ENCODE results near the gene DHRS3.

DHRS3 gene

DNA sequence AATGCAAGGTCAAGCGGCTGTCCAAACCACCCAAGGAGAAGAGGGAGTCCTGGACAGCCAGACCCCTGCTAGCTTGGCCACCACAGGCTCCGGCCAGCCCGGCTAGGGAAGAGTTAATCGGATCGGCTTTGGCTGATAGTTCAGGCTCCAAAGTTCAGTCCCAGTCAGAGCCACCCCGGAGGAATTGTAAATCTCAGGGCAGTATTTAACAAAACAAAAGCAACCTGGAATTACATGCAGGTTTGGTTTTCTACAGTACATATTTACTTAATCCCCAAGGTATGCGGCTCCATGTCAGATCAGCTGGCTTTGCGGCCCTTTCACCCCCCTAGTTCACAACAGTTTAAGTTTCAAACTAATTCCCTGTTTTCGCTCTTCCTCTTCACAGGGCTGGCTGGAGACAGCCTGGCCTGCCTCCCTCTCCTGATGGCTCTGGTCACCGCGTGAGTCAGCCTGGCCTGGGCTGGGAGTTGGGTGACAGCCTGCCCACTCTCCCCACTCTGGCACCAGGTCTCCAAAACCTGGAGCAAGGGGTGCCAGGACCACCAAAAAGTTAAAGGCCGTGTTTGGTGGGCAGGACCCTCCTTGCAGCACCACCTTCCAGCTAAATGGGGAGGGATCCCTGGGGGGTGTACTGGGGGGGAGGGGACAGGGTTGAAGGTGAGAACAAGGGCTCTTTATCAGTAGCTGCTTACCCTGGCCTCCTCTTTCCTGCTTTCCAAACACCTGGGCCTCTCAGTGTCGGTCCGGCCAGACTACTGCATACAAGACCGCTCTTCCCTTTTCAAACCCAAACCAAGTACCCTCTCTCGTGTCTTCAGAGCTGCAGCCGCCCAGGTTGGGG lies 1.9 kb downstream of the DHRS3 start:
- DNase-seq, result no peak

DNA sequence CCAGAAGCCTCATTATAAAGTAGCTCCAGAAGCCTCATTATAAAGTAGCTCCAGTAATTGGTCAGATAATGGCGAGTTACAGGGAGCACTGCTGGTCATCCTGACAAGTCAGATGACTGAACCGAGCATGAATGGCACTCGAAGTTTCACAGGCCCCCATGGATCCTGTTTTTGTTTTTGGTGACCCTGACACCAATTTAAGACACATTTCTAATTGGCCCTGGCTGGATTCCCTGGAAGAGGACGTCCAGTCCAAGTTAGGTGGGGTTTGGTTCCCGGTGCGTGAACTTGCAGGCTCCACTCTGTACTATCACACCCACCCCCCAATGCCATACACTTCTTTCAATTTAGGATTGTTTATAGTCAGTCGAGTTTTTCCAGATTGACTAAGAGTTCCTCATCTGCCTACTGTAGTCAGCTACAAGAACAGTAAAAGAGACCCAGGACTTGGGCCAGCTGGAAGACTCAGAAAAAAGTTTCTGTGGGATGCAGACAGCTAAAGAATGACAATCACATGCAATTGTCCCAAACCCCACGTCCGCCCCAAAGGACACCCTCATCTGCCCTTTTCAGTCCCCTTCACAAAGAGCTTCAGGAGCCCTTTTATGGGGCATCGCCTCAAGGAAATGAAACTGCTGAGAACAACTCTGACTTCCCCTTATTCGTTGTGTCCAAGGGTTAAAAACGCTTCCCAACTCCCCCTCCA lies 2.7 kb downstream of the DHRS3 start:
- DNase-seq, result no peak

DNA sequence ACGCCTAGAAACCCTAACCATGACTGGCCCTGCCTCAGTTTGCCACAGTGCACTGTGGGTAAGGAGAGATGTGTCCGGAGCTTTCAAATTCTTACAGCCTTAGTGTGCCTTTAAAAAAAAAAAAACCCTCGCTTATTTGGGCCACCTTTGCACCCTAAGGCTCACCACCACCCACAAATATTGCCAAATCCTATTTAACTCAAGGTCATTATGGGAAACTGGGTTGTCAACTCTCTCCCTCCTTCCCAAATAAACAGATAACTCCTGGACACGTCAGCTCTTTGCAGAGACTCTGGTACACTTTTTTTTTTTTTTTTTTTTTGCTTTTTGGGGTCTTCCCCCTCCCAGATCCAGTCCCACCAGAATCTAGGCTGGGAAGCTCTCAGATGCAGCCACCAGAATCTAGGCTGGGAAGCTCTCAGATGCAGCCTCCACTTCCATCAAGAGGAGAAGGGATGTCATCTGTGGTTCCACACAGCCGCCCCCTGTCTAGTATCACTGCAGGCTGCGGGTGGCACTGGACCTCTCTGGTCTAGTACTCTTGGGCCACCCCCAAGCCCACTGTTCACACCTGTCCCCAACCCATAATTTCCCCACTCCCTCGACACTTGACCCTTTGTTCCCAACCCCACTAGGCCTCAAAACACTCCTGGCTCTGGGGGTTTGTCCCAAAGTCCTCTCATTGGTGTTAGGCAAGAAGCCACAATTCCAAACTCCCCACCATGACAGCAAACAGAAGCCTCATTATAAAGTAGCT lies 3.4 kb downstream of the DHRS3 start:
- DNase-seq, result no peak

DNA sequence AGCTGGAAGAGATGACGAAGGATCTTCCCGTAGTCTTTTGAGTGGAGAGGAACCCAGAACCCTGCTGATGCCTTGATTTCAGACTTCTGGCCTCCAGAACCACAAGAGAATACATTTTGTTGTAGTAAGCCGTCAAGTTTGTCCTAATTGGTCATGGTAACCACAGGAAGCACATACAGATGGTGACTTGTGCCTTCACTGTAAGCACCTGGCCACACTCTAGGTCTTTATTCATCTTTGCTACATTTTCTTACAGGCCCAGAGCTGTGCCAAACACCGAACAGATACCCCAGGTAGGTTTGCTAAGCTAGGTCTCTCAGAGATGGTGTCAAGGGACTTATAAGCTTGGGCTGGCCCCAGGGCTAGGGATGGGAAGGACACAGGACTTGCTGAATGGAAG lies 4.8 kb downstream of the DHRS3 start:
- DNase-seq, result no peak

DNA sequence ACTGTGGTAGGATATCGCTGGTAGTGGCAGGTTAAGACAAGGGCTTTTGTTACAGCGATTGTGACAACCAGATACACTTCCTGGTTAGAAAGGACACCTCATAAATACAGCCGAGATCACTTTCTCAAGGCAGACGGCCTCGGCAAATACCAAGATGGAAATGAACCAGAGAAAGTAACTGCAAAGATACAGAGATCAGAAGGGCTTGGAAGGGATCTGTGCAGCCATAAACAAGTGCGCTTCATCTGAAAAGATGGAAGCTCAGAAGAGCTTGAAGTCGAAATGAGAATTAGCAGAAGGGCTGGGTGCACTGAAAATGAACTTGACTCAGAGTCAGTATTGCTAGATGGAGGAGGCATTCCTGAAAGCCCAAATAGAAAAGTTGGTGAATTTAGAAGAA lies 7.1 kb downstream of the DHRS3 start:
- no peak for DNase-seq

DNA sequence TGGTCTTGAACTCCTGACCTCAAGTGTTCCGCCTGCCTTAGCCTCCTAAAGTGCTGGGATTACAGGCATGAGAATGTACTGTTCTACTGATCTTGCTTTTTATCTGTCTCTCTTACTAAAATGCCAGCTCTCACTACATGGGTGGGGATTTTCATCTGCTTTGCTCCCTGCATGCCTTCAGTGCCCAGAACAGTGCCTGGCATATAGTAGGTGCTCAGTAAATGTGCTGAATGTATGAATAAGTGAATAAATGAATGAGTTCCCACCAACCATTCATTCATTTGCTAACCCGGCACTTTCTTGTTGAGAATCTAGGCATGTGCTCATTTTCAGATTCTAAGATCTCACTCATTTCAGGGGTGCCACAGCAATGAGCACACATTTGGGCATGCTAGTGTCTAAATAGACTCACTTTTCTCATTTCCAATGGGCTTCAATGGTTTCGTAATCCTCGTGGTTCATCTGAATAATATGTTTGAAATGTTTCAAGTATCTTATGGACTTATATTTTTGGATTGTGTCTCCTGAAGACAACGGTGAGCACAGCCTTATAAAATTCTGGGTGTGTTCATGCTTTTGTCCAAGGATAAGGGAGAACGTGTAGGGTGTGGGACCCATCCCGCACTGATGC lies 7.6 kb downstream of the DHRS3 start:
- DNase-seq, result no peak

DNA sequence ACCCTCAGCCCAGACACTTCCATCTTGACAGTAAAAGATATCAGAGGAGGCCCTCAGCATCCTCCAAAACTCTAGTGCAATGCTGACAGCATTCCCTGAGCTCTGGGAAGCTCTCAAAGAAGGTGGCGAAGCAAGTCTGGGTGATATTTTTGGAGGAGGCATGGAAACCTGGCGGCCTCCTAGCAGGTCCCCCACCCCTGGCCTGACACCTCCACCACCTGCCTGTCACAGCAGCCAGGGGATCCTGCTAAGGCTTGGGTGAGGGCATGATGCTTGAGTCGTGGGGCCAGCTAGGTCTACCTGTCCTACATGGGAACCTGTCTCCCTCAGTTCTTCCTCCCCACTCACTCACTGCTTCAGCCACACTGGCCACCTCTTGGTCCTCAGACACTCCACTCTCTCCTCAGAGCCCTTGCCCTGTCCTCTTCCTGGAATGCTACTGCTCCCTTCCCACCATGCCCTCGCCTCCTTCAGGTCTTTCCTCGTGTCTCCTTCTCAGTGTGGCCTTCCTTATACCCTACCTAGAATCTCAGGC lies 8.5 kb downstream of the DHRS3 start:
- DNase-seq, result no peak

DNA sequence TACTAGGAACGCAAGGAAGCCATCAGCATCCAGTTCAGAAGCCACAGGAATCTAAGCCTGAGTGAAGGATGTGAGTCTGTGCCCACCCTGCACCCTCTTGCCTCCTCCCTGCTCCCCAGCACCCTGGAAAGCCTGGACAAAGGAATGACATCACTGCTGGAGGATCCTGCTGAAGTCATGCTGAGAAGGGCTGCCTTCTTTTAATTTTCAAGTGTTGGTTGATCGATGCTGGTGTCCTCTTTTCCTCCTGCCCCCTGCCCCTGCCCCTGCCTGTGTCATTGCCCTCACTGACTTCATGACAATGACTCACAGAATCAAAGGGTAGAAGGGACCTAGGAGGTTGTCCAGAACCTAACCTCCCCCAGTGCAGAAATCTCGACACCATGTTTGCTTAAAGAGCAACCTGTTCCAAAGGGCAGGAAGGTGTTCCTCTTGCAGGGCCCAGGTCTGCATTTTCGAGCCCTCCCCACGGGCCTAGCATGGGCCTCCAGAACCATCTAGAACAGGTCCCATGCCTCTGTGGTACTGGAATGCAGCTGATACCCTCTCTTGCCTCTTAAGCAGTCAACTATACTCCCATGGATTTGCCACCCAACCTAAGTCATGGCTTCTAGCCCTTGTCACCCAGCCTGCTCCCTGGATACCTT lies 9.6 kb downstream of the DHRS3 start:
- DNase-seq, result no peak

DNA sequence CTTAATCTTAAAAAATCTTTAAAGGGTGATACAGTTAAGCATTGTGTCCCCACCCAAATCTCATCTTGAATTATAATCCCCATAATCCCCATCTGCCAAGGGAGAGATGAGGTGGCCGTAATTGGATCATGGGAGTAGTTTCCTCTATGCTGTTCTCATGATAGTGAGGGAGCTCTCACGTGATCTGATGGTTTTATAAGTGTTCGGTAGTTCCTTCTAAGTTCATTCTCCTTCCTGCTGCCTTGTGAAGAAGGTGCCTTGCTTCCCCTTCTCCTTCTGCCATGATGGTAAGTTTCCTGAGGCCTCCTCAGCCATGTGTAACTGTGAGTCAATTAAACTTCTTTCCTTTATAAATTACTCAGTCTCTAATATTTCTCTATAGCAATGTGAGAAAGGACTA lies 10.7 kb downstream of the DHRS3 start:
- DNase-seq, result no peak

DNA sequence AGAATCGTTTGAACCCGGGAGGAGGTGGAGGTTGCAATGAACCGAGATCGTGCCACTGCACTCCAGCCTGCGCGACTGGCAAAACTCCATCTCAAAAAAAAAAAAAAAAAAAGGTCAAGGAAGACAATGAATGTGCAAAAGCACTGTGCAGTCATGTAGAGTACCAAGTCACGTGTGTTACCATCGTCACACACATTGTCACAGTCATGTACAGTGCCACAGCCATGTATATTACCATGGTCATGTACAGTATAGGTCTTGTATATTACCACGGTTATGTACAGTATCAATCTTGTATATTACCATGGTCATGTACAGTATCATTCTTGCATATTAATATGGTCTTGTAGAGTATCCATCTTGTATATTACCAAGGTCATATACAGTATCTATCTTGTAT lies 13.0 kb downstream of the DHRS3 start:
- DNase-seq, result no peak

DNA sequence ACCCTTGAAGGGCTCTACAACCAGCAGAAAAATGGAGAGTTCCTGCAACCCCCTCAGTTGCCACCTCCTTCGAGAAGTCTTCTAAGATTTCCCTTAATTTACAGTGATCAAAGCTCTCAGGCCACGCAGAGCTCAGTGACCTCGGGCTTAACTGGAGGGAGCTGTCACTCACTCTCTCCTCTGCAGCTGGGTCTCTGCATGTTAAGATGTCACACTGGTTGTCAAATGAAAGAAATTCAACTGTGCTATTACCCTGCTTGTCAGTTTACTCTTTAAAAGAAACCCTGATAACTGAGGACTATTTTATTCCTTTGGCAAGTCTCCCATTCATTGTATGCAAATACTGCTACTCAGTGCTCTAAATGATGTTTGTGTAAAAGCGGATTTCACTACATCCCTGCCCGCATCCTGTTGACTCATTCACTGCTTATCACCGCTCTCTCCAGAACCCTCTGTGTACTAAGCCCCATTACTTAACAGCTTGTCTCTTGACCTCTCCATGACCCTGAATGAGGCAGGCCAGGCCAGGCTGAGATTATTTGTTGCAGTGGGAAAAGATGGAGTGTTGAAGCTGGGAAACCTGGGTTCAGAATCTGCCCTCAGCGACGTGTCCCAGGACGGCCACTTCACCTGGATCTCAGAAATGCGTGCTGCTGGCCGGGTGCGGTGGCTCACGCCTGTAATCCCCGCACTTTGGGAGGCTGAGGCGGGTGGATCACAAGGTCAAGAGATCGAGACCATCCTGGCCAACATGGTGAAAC lies 13.7 kb downstream of the DHRS3 start:
- DNase-seq, result no peak

DNA sequence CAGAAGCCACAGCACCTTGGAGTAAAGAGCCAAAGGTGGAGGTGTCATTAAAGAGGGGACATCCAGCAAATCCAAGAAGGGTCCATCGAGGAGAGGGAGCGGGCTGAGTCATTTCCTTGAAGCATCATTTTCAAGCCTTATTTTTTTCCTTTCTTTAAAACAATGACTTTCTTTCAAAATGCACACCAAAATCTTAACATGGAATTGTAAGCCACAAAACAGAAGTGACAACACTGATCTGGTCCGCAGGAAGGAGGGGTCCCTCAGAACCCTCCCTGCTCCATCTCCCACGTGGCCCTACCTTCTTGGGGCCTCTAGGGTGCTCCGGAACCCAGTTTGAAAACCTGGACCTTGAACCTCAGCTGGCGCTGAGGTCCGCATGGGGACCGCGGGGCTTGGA lies 14.8 kb downstream of the DHRS3 start:
- DNase-seq, result no peak

DNA sequence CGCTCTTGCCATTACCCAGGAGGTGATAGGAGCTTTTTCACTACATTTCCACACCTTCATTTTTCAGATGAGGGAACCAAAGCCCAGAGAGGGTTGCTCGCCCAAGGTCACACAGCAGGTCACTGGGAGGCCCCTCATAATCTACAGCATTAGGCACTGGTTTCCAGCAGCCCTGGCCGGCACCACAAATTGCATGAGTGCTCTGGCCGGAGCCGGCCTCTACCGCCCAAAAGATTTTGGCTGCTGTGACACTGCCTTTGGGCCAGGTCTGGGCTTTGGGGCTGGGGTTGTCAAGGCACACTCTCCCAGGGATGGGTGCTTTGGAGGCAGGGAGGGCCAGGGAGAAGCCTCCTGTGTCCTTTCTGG lies 15.4 kb downstream of the DHRS3 start:
- no peak for DNase-seq

DNA sequence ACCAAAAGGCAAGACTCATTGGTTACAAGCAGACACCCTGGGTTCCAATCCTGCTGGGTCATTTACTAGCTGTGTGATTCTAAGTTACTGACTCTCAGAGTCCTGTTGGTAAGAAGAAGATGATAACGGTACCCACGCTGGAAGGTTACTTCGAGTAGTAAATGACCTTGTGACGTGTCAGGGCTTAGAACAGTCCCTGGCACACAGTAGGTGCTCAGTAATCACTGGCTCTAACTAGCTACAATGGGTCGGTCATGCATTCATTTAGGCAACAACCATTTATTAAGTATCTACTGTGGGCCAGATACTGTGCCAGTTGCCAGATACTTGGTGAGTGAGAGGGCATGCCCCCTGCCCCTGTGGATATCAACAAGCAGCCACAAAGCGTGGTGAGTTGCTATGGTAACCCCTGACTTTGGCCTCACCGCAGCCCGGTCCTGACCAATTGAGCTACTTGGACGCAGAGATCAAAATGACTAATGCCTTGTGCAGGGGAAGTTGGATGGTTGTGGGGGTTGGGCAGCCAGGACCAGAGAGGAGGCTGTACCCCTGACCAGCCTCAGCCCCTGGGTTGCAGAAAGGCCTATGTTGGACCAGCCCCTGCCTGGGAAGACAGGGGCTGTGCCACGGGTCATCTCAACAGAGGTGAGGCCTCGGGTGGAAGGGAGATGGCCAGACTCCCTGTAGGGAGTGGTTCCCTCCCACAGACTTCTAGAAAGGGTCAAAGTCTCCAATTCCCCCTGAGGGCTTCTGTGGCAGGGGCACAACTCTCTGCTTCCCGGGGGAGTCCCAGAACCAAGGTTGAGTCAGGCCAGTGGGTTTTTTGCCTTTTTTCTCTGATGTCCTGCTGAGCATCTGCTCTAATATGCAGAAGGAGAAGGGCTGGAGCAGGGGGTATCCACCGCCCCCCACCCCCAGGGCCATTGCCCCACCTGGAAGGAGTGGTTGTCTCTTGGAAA lies 16.0 kb downstream of the DHRS3 start:
- peak; percentile 23 for DNase-seq

DNA sequence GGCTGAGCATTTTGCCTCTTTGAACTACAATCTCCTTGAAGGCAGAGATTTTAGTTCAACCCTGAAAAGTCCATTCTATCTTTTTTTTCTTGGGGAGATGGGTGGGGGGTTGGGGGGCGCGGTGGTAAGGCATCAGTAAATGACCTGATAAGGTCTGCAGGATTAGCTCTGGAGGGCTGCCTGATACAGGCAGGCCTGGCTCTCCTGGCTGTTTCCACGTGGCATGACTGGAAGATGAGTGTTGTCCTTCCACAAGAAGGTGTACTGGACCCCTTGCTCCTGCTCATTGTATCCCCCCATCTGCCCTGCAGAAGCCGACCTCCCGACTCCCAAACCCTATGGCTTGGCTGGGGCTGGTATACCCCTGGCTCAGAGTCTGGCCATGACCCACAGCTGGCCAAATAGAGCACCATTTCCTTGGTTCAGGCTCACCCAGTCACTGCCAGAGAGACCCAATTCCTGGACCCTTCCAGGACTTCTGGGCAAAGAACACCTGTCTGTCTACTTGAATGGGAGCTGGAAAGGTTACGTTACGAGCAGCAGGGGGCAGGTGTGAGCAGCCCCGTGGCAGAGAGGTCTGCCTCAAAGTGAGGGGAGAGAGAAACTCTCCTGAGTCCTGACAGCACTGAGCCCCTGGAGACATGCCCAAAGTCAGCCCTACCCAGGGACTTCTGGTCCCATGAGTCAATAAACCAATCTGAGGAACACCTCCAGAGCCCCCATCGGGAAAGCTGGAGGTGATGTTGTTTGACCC lies 17.0 kb downstream of the DHRS3 start:
- DNase-seq, result no peak

DNA sequence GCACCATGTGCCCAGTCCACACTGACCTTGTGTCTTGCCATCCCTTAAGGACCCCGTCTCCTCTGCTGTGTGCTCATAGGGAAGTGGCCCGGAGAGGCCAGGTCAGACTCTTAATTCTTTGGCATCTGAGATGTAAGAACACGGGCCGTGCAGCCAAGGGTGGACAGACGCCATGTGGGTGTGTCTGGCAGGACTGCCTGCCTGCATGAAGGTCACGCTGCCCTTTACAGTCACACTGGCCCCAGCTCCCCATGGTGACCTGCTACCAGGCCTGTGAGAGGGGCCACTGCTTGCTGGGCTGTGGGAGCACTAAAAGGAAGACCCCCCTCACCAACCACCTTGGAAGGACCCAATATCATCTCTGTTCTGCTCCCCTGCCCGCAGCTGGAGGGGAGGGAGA lies 17.7 kb downstream of the DHRS3 start:
- no peak for DNase-seq

DNA sequence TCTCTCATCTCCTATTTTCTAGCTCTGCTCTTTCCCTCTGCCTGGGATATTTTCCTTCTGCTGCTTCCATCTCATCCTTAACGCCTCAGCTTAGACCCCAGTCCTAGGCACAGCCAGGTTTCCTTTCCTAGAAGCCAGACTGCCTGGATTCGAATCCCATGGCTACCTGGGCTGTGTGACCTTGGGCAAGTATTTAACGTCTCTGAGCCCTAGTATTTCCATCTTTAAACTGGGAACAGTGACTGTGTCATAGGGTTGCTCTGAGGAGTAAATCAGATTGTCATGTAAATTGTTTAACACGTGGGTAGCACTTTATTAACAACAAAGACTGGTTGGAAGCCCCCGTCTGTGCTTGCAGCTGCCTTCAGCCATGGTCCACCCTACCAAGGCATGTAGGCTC lies 18.4 kb downstream of the DHRS3 start:
- DNase-seq, result no peak

DNA sequence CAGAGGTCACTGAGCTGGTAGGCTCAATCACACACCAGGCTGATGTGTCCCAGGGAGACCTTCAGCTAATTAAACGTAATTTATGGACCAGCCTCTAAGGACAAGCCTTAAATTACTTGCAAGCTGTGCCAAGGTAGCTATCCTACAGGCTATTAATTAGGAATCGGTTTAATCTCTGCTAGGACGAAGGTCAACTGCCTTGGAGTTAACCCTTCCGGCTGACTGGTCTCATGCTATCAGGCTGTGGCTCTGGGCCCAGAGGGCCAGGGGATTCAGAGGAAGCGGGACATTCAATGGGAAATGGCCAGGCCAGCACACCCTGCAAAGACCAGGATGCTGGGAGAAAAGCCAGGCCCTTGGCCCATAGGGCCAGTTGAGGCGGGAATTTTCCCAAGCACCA lies 19.0 kb downstream of the DHRS3 start:
- DNase-seq, result no peak

DNA sequence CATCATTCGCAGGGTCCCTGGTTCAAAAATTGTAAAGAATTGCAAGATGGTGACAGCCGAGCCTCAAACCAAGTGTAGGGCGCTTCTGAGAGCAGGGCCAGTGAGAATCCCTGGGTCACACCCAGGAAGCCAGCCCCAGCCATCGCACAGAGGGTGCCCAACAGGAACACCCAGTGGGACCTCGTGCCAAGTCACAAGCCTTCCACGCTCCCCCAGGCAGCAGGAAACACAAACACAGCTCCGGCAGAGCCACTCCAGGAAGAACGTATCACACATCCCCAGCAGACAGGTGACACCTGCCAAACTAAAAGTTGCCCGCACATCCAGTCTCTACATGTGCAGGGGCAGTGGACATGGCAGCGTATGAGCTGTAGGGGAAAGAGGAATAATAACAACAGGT lies 20.2 kb downstream of the DHRS3 start:
- DNase-seq, result no peak

Data from GOT3 (cell line).